Caco-2 (cell line): ENCODE measurements around the gene FBXL7. TPM values are rescaled to one million over a fixed set of nuclear protein-coding genes. Genes with fewer than 3 reads are reported as not detected.

Source experiments
- BruUV-seq: library from RNA; stranded (reverse); fragments of 400-500 nt; replicated peaks from 2 replicates; lab custom pipeline; 2021; lab: Mats Ljungman, UMichigan
- CTCF ChIA-PET: fragments of 300-600 bp; sonication (Branson Sonifier 250); formaldehyde crosslinking; loops from one replicate; lab custom pipeline; 2022; ENCODE audit warnings: antibody characterized with exemption; lab: Charles Lee
- POLR2A ChIA-PET: fragments of 300-600 bp; sonication (Branson Sonifier 250); formaldehyde crosslinking; loops from one replicate; lab custom pipeline; 2022; ENCODE audit warnings: antibody characterized with exemption; lab: Charles Lee
- DNase-seq, 2 experiments: peaks; one replicate each; pipeline versions ENCODE4 v3.0.0 to v3.0.0-alpha.2; 2020 to 2022
- H3K27me3 ChIP-seq: replicated peaks from 2 replicates; pipeline ENCODE4 v1.6.0; 2011; ENCODE audit warnings: low read length; ENCODE audit not compliant: control insufficient read depth, insufficient read depth
- H3K36me3 ChIP-seq: 2 replicates; pipeline ENCODE4 v1.5.1; 2011; ENCODE audit warnings: low read length; ENCODE audit not compliant: control insufficient read depth, insufficient read depth
- H3K4me1 ChIP-seq: fragments of 250-450 bp; sonication (Bioruptor Pico); 2 replicates; pipeline ENCODE4 v1.5.1; 2020; ENCODE audit warnings: mild to moderate bottlenecking
- H3K4me3 ChIP-seq: 2 replicates; pipeline ENCODE4 v1.5.1; 2011; ENCODE audit warnings: low read depth, mild to moderate bottlenecking, control low read depth, low read length
- H3K9me3 ChIP-seq: fragments of 250-450 bp; sonication (Bioruptor Pico); 2 replicates; pipeline ENCODE4 v1.5.1; 2020; ENCODE audit warnings: mild to moderate bottlenecking, moderate library complexity
- H3K27ac Mint-ChIP-seq: one replicate; pipeline ENCODE4 v1.8.0; 2022; ENCODE audit warnings: mixed read lengths; ENCODE audit not compliant: unreplicated experiment
- H3K27me3 Mint-ChIP-seq: one replicate; pipeline ENCODE4 v1.8.0; 2022; ENCODE audit warnings: mixed read lengths; ENCODE audit not compliant: insufficient read depth, unreplicated experiment
- H3K36me3 Mint-ChIP-seq: one replicate; pipeline ENCODE4 v1.8.0; 2022; ENCODE audit warnings: mild to moderate bottlenecking, mixed read lengths; ENCODE audit not compliant: insufficient read depth, unreplicated experiment
- H3K4me1 Mint-ChIP-seq: one replicate; pipeline ENCODE4 v1.8.0; 2022; ENCODE audit warnings: low read depth, mixed read lengths; ENCODE audit not compliant: unreplicated experiment
- H3K4me3 Mint-ChIP-seq: one replicate; pipeline ENCODE4 v1.8.0; 2022; ENCODE audit warnings: mild to moderate bottlenecking, moderate library complexity, mixed read lengths; ENCODE audit not compliant: unreplicated experiment
- H3K9me3 Mint-ChIP-seq: one replicate; pipeline ENCODE4 v1.8.0; 2022; ENCODE audit warnings: mixed read lengths; ENCODE audit not compliant: unreplicated experiment
- CTCF ChIP-seq, 2 experiments: fragments of 200-600 bp in 1 of 2; IDR thresholded peaks; 1 replicate in 1 of 2; 2 replicates in 1 of 2; pipeline versions ENCODE4 v1.5.1 to v1.8.0; 2011 to 2022; ENCODE audit warnings: antibody characterized with exemption in 1 of 2, control low read depth in 1 of 2, inconsistent platforms in 1 of 2, low read depth in 1 of 2, low read length in 1 of 2, mild to moderate bottlenecking in 1 of 2, moderate library complexity in 1 of 2; ENCODE audit not compliant: insufficient read depth in 1 of 2, severe bottlenecking in 1 of 2, unreplicated experiment in 1 of 2
- intact Hi-C: fragments of 100-400 bp; cut with micrococcal nuclease; formaldehyde crosslinking; loops from one replicate; pipeline ENCODE4 v1.10.0; 2022; ENCODE audit not compliant: unreplicated experiment
- total RNA-seq: library from RNA; stranded (reverse); gene quantifications from 2 replicates; pipeline ENCODE4 v1.2.3, GENCODE V29; 2022

Gene FBXL7
- total RNA-seq, 1 experiment from 2014 or later: not detected

GRCh38 chr5:15837551-15838289 lies 337.7 kb downstream of the FBXL7 start:
- ChIA-PET POLR2A (no interaction called here), CTCF (no interaction called here)
- no peaks in the 10 kb centered on the region for H3K9me3 Mint-ChIP-seq
- no TSS peak for BruUV-seq
- H3K36me3 ChIP-seq: no peaks in the 10 kb centered on the region
- H3K4me1 Mint-ChIP-seq: no peaks in the 10 kb centered on the region
- no peak for TF ChIP-seq CTCF (IDR thresholded peaks at IDR 0.05; ENCODE audit: insufficient read depth in 1 of 2, low read depth in 1 of 2, low read length in 1 of 2, severe bottlenecking in 1 of 2, unreplicated experiment in 1 of 2)
- no peaks in the 10 kb centered on the region for H3K36me3 Mint-ChIP-seq
- H3K9me3 ChIP-seq: peaks cover 3% of the 10 kb centered on the region; the same call in 1 of the 2 replicates
- no peaks in the 10 kb centered on the region for H3K4me1 ChIP-seq
- no peak overlapping the region for H3K4me3 ChIP-seq
- no peak overlapping the region for H3K4me3 Mint-ChIP-seq
- H3K27ac Mint-ChIP-seq: no peak overlapping the region
- DNase-seq: no peak
- intact Hi-C loops: no loop called here
- H3K27me3 ChIP-seq: no peaks in the 10 kb centered on the region
- no peaks in the 10 kb centered on the region for H3K27me3 Mint-ChIP-seq

DNA sequence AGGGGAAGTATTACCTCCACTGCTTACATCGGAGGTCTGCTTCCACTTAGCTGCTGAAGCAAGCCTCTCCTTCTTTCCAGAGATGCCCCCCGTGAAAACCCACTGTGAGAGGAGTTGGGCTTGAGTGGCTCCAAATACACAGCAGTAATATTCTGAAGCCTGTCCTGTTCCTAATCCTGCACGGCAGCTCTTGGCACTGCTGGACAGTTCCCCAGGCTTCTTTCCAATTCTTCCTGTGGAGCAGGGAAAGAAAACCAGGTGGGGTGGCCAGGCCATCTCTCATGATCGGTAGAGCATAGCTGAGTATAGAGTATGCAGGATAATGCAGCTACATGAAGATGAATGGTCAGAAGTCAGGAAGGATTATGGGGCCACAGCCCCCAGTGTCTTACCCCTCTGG lies 344.3 kb downstream of the FBXL7 start:
- Histone ChIP-seq H3K4me3 (no peak overlapping the region), H3K36me3 (no peaks in the 10 kb centered on the region), H3K4me1 (no peaks in the 10 kb centered on the region), H3K27me3 (no peaks in the 10 kb centered on the region), H3K9me3 (peaks cover 3% of the 10 kb centered on the region; the same call in 1 of the 2 replicates)
- Mint-ChIP-seq H3K36me3 (no peaks in the 10 kb centered on the region), H3K4me1 (no peaks in the 10 kb centered on the region), H3K27ac (no peak overlapping the region), H3K9me3 (no peaks in the 10 kb centered on the region), H3K27me3 (no peaks in the 10 kb centered on the region), H3K4me3 (no peak overlapping the region)
- TF ChIP-seq CTCF (IDR thresholded peaks at IDR 0.05; ENCODE audit: insufficient read depth in 1 of 2, low read depth in 1 of 2, low read length in 1 of 2, severe bottlenecking in 1 of 2, unreplicated experiment in 1 of 2): no peak
- BruUV-seq: no TSS peak
- intact Hi-C loops: no loop called here
- ChIA-PET CTCF (no interaction called here), POLR2A (no interaction called here)
- no peak for DNase-seq

DNA sequence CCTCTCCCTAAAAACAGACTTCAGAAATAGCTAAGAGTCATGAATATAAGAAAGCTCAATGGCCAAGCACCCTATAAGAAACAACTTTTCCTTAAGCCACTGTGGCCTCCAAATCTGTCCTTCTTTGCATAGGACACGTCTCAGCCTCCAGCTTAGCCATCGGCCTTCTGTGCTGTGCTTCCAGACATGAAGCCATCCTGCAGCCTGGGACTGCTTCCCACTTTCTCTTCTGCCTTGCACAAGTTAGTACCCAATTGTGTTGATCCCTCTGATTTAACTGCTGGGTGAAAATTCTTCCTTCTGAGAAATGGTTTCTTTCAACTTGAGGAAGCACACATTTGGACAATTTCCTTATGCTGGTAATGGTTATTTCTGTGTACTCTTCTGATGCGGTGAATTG lies 344.9 kb downstream of the FBXL7 start:
- POLR2A ChIA-PET: no interaction called here
- H3K36me3 Mint-ChIP-seq: no peaks in the 10 kb centered on the region
- H3K4me3 Mint-ChIP-seq: no peak overlapping the region

More for the DNA sequence above, 344.9 kb downstream of the FBXL7 start:
- no TSS peak for BruUV-seq
- Mint-ChIP-seq H3K4me1 (no peaks in the 10 kb centered on the region), H3K27me3 (no peaks in the 10 kb centered on the region), H3K27ac (no peak overlapping the region), H3K9me3 (no peaks in the 10 kb centered on the region)
- no peak overlapping the region for H3K4me3 ChIP-seq
- CTCF ChIA-PET: no interaction called here
- peaks cover 3% of the 10 kb centered on the region; the same call in 1 of the 2 replicates for H3K9me3 ChIP-seq
- intact Hi-C loops: no loop called here
- no peak for DNase-seq
- no peaks in the 10 kb centered on the region for H3K4me1 ChIP-seq
- H3K36me3 ChIP-seq: no peaks in the 10 kb centered on the region
- TF ChIP-seq CTCF (IDR thresholded peaks at IDR 0.05; ENCODE audit: insufficient read depth in 1 of 2, low read depth in 1 of 2, low read length in 1 of 2, severe bottlenecking in 1 of 2, unreplicated experiment in 1 of 2): no peak
- no peaks in the 10 kb centered on the region for H3K27me3 ChIP-seq
